Measurements from ENCODE around the gene GPX3.

The GPX3 gene

DNA sequence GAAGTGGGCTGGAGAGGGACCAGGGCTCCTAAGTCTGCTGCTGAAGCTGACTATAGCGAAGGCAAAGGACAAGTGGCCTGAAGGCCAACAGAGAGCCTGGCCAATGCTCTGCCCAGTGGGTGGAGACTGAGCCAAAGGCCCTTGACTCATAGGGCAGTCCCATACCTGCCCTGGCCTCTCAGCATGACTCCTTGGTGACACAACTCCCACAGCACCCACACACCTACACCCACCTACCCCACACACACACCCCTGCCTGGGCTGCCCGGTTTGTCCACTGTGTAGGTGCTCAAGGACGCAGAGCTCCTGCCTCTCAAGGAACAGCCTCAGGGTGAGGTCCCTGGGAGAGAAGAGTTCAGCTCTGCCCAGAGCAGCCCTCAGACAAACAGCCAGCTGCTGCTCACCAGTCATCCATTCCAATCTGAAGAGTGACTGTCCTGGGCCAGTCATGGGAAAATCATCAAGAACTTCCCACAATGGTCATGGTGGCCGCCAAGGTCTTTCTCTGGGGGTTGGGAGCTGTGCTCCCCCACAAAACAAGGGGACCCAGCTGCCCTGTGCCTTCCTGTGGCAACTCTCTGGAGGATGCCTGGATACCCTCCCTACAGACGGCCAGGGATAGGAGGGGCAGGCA lies 55.4 kb downstream of the GPX3 start:
- no peak for DNase-seq

DNA sequence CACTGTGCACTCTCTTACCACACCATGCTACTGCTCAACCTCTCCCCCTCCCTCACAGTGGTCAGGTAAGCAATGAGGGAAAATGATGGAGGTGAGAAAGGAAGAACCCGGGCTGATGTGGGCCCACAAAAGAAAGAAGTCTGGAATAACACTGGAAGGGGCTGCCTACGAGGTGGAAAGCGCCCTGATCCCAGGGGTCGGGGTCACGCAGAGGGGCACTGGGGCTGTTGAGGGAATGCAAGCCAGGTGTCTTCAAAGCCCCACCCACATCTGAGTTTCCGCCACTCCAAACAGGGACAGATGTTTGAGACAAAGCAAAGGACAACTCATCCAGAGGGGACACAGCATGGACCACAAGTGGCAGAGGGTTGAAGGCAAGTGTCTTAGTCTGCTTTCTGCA lies 56.2 kb downstream of the GPX3 start:
- no peak for DNase-seq

DNA sequence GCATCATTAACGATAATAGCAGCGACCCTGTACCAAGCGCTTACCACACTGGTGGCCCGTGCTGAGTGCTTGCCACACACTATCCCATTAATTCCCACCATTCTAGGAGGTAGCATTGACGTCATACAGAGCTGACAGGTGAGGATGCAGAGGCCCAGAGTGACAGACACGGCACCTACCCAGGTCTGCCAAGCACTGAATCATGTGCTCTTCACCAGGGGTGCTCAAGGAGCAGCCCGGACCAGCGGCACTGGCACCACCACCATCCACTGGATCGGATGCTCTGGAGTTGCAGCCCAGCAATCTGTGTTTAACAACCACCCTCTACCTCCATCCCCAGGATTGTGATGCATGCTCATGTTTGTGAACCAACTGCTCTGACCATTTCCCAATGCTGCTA lies 57.0 kb downstream of the GPX3 start:
- DNase-seq, result no peak

DNA sequence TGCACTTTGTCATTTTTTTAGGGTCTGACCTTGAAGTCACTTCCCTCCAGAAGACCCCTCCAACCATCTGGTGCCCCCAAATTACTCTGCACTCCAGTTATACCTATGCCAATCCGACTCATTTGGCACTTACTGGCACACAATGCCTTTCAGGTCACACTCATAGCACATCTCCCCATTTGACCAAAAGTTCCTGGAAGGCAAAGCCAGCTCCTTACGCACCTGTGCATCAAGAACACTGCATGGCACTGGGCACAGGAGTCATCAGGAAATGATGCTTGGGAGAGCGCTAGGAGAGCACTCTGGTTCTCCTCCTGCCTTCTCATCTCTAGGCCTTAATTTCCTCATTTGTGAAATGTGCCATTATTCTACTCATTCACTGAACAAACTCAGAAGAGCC lies 57.6 kb downstream of the GPX3 start:
- DNase-seq, result no peak

Data from nucleus accumbens (tissue), 56 donors.